Amniotic stem cell (primary cell): ENCODE results near the gene TRIM67.
A peak's percentile ranks its signal among the peaks of the same experiment; 100 is the strongest.

Experiments used
- DNase-seq: peaks from one replicate; lab custom pipeline; 2025; lab: John Stamatoyannopoulos, UW

Gene TRIM67

DNA sequence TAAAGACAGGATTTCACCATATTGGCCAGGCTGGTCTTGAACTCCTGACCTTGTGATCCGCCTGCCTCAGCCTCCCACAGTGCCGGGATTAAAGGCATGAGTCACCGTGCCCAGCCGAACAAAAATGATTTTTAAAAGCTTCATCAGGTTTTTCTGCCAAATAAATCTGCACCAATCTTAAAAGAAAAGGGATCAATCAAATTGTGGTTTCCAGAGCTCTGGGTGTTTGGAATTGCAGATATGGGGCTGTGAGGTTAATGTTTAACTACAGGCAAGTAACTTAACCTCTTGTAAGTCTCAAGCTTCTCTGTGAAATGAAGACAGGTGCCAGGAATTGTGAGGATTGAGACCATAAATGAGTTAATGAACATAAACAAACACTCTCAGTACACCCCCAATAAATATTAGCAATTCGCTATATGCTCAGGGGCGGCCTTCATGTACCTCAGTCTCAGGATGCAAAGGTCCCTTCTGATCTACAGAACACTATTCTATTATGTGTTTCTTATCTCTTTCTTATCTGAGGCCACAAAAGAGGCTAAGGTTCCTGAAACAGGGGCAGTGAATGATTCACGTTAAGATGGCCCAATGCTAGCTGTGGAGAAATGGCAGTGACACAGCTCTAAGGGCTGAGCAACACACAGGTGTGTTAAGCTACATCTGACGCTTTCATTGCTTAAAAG is 72.0 kb downstream of the TRIM67 start:
- no peak for DNase-seq

DNA sequence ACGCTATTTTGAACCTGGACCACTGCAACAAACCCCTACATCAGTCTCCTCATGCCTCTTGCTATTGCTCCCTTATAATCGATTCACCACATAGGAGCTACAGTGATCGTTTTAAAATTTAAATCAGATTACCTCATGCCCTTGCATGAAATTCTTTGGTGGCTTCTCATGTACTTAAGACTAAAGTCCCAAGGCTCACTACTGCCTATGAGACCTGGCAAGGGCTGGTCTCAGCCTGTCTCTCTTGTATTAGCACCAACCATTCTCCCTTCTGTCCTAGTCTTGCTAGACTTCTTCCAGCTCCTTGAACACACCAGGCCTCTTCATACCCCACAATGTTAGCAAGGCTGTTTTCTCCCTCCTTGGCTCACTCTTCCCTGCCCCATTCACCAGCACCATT is 72.6 kb downstream of the TRIM67 start:
- no peak for DNase-seq

GRCh38 chr1:231235526-231236207 is 73.8 kb downstream of the TRIM67 start:
- DNase-seq, result no peak

DNA sequence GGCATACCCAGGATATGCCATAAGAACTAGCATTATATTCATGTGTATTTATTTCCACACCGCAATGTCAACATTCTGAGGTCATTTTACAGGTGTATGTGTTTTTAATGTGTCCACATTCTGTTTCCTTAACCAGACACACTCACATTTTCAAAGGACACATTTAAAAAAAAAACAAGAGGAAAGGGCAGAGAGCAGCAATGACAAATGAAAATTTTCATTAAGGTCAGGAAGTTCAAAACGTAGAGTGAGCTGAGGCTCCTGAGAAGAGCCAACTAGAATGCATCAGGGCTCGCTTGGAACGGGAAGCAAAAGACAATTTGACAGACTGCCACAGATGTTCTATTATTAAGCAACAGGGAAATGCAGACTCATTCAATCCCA is 74.3 kb downstream of the TRIM67 start:
- no peak for DNase-seq

- DNase-seq, result no peak
These were observed 75.1 kb downstream of the TRIM67 start for GRCh38 chr1:231236938-231237337.

GRCh38 chr1:231238298-231238697 is 76.4 kb downstream of the TRIM67 start:
- no peak for DNase-seq

DNA sequence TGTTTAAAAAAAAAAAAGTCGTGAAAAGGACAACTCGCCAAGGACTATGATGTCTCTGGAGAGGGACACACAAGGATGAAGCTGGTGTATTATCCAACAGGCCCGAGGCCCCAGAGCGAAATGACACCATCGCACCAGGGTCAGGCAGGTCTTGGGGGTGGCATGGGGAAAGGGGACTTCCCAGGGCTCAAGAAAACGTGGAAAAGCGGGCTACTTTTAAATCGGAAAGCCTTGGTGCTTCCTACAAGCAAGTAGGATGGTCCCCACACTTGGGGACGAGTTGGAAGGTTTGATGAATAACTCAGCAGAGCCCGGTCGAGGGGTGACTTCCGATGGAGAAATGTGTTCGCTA is 78.6 kb downstream of the TRIM67 start:
- DNase-seq, result no peak

- peak; percentile 54 for DNase-seq
These were observed 79.3 kb downstream of the TRIM67 start, which contains the start of gene GNPAT for GRCh38 chr1:231240883-231241735. Gene GNPAT, plus strand, starts transcription at chr1:231241212. Its CDS starts 167 bp downstream, at chr1:231241379.

DNA sequence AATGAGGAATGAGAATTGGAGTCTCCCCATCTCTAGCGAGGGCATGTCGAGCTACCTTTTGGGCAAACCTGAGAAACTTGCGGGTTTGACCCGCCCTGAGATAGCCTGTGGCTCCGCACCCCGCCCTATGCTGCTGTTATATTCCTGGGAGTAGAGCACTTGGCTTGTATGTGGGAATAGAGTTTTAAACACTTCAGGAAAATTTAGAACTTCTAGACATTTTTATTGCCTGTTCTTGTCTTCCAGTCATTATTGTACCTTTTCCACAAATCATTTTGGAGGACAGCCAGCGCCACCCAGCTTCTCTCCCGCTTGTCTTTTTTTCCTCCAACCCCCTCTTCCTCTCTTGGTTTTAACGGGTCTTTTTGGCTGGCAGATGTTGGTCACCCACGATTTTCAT is 79.9 kb downstream of the TRIM67 start:
- DNase-seq, result no peak

- DNase-seq, result no peak
These were observed 80.8 kb downstream of the TRIM67 start for GRCh38 chr1:231242516-231243198.

DNA sequence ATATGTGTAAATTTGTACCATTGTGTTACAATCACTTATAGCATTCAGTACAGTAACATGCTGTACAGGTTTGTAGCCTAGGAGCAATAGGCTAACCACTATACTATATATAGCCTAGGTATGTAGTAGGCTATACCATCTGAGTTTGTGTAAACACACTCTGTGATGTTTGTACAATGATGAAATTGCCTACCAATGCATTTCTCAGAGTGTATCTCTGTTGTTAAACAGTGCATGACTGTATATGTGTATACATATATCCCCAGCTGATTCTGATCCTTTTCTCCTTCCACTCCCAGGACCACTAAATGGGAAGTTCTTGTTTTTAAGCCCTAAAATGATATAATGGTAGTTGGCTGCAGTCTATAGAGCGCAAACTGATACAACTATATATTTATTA is 86.9 kb downstream of the TRIM67 start:
- DNase-seq, result no peak

- no peak for DNase-seq
These were observed 90.5 kb downstream of the TRIM67 start for GRCh38 chr1:231252336-231252735.

DNA sequence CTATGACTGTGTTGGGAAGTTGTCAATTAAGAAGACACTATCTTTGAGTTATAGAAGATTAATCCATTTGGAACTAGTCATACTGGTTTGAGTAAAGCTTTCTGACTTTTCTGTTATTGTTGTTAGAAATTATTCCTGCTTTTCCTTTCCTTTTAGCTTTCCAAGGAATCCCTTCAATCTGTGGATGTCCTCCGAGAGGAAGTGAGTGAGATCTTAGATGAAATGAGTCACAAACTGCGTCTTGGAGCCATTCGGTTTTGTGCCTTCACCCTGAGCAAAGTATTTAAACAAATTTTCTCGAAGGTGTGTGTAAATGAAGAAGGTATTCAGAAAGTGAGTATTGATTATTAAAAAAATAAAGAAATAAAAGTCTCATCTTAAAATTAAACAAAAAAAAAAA is 98.5 kb downstream of the TRIM67 start:
- DNase-seq, result no peak

- DNase-seq, result no peak
These were observed 102.8 kb downstream of the TRIM67 start for GRCh38 chr1:231264642-231265041.

- DNase-seq, result no peak
These were observed 103.5 kb downstream of the TRIM67 start for GRCh38 chr1:231265379-231265778.

DNA sequence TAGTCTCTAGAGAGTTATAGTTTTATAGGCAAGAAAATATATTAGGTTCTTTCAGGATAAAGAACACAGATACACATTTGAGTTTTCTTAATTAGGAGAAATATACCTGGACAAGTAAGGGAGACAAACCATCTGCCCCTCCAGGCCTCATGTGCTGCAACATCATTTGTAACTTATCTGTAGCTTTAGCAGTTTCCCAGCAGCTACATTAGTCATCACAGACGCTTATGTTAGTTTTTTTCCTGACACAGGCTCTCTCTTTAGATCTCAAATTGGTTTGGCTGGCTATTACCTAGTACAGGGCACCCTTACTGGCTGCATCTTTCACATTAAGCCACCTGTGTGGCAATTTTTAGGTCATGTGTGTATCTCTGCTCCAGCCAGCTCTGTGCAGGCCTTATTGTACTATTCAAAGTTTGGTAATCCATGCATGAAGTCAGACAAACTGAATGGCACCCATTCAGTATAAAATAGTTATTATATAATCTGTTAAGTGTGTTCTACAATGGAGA is 105.0 kb downstream of the TRIM67 start:
- DNase-seq, result no peak
